ENCODE results near the gene TMEM132D. TPM values are rescaled to one million over a fixed set of nuclear protein-coding genes. Genes with fewer than 3 reads are reported as not detected.

Gene TMEM132D
- total and polyA plus RNA-seq, 2 of the 8 experiments (the other 6 are each of a cell fraction or from before 2014, with no cell fraction given) = 3.5 to 10.1 TPM

DNA sequence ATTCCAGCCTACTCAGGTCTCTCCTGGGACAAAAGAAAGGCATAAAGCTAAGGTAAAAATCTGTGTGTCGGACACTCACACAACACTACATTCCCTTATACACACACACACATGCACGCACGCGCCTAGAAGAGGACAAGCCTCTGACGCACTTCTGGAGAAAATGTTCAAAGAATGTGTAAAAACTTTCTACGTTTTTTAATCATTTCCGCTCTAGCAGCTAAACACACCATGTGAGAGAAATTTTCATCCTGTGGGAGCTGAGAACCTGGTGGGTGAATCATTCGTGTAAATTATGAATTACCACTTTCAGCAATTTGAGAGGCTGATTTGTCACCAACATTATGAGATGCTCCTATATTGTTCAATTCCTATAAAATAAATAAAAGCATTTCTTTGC lies 494.5 kb downstream of the TMEM132D start:
- 82% methylated on average over 8 of the region's 8 CpGs; no CpG with 5 or more reads in 1 of the 2 experiments for WGBS, 2 experiments (ENCODE audit: extremely low coverage in 1 of 2, insufficient coverage in 1 of 2, insufficient read length in 1 of 2, insufficient replicate concordance in 2 of 2, low coverage in 1 of 2, low lambda C conversion rate in 2 of 2, missing lambda C conversion rate in 1 of 2)
- no peaks in the 10 kb centered on the region for H4K20me1 ChIP-seq (replicated peaks in 1 of 2; ENCODE audit: control insufficient read depth in 1 of 2, insufficient read depth in 2 of 2, low read length in 2 of 2)
- H3K4ac ChIP-seq (replicated peaks; ENCODE audit: insufficient read length, low read depth, low read length) = no peak overlapping the region
- no peak overlapping the region for H3K4me3 ChIP-seq (ENCODE audit: extremely low read depth in 1 of 4, insufficient read depth in 2 of 4, low read depth in 3 of 4, low read length in 4 of 4)
- H3K23ac ChIP-seq (ENCODE audit: insufficient read length) = no peak overlapping the region
- no peak overlapping the region for H2AK5ac ChIP-seq (ENCODE audit: low read depth, low read length)
- no peaks in the 10 kb centered on the region for H3K9me3 ChIP-seq (ENCODE audit: insufficient read depth in 2 of 2, low read depth in 1 of 2, low read length in 1 of 2)
- H4K5ac ChIP-seq (ENCODE audit: insufficient read length, low read depth, low read length) = no peak overlapping the region
- H3K23me2 ChIP-seq (ENCODE audit: low read depth, low read length) = no peaks in the 10 kb centered on the region
- no peak for FAIRE-seq
- no peak overlapping the region for H4K91ac ChIP-seq (replicated peaks; ENCODE audit: insufficient read length, low read length)
- no peak overlapping the region for H4K8ac ChIP-seq (ENCODE audit: extremely low read depth, insufficient read depth, low read length)
- H2BK12ac ChIP-seq (ENCODE audit: low read depth, low read length) = no peak overlapping the region
- no peak overlapping the region for H2BK120ac ChIP-seq (replicated peaks; ENCODE audit: low read depth, low read length)
- no peak overlapping the region for H2AFZ ChIP-seq (ENCODE audit: low read length)
- DNase-seq (ENCODE audit: low read depth in 1 of 2, low spot score in 2 of 2) = no peak
- H3K27me3 ChIP-seq (replicated peaks in 1 of 4; ENCODE audit: control insufficient read depth in 3 of 4, extremely low read depth in 1 of 4, insufficient read depth in 3 of 4, low read length in 3 of 4) = no peaks in the 10 kb centered on the region
- no peak overlapping the region for H2BK20ac ChIP-seq (ENCODE audit: low read length)
- H3K18ac ChIP-seq (ENCODE audit: extremely low read depth, low read length) = no peak overlapping the region
- H3K79me1 ChIP-seq (ENCODE audit: low read depth, low read length) = no peaks in the 10 kb centered on the region
- H3K4me1 ChIP-seq (replicated peaks in 1 of 4; ENCODE audit: control insufficient read depth in 3 of 4, insufficient read depth in 4 of 4, low read length in 3 of 4) = peaks cover 0 to 6% (median 0%) of the 10 kb centered on the region in 4 experiments; a peak in 1 of 7 replicates
- H3K14ac ChIP-seq (ENCODE audit: insufficient read length) = no peak overlapping the region
- ChIA-PET POLR2A (ENCODE audit: partially characterized antibody) (interaction anchor here (0.7 kb wide), 1 partner anchor 362 kb away, joined by 3 read pairs; no protein-coding TSS in a partner anchor), CTCF (ENCODE audit: partially characterized antibody) (interaction anchor here (0.7 kb wide), 1 partner anchor 1742 kb away, joined by 3 read pairs; no protein-coding TSS in a partner anchor)
- no peak overlapping the region for H3K4me2 ChIP-seq (ENCODE audit: insufficient read depth in 1 of 2, low read depth in 2 of 2, low read length in 2 of 2)
- H3K56ac ChIP-seq (replicated peaks; ENCODE audit: insufficient read length, low read depth, low read length) = no peak overlapping the region
- no peak for TF ChIP-seq KDM1A (IDR thresholded peaks at IDR 0.05; ENCODE audit: borderline replicate concordance, low read length)
- no peak for TF ChIP-seq ZNF274 (IDR thresholded peaks at IDR 0.05; ENCODE audit: borderline replicate concordance, extremely low read depth, low read length)
- no peak for TF ChIP-seq TAF1 (IDR thresholded peaks at IDR 0.05; ENCODE audit: low read depth, low read length)
- TF ChIP-seq SIN3A (conservative IDR thresholded peaks at IDR 0.05 in 1 of 2, IDR thresholded peaks at IDR 0.05 in 1 of 2; ENCODE audit: low read depth in 1 of 2, low read length in 2 of 2) = no peak
- TF ChIP-seq CBX8 (IDR thresholded peaks at IDR 0.05; ENCODE audit: borderline replicate concordance, low read depth, low read length) = no peak
- TF ChIP-seq RNF2 (IDR thresholded peaks at IDR 0.05; ENCODE audit: borderline replicate concordance, low read depth, low read length, missing control alignments, poor library complexity, severe bottlenecking) = no peak
- no peaks in the 10 kb centered on the region for H3K79me2 ChIP-seq (ENCODE audit: control insufficient read depth in 1 of 2, insufficient read depth in 2 of 2, low read length in 2 of 2)
- H3K9ac ChIP-seq (replicated peaks in 1 of 4; ENCODE audit: extremely low read depth in 1 of 4, low read depth in 3 of 4, low read length in 3 of 4) = no peak overlapping the region
- no peaks in the 10 kb centered on the region for H3K36me3 ChIP-seq (ENCODE audit: control insufficient read depth in 2 of 4, insufficient read depth in 4 of 4, low read length in 3 of 4)
- H3K27ac ChIP-seq (ENCODE audit: low read depth, low read length) = no peak overlapping the region
- H2BK15ac ChIP-seq (ENCODE audit: low read length) = no peak overlapping the region
- no peak overlapping the region for H2BK5ac ChIP-seq (ENCODE audit: low read depth, low read length)

Measured in H1 (cell line).